Liver (tissue), 9 donors: ENCODE data around the gene SMPD2. TPM values are rescaled to one million over a fixed set of nuclear protein-coding genes. Genes with fewer than 3 reads are reported as not detected.

ENCODE experiments used
- DNase-seq: peaks from one replicate; pipeline ENCODE4 v3.0.0-alpha.2; 2017; ENCODE audit warnings: low spot score
- H3K27ac ChIP-seq, 2 donors: one replicate each; pipeline ENCODE4 v1.7.0; 2013; ENCODE audit warnings: inconsistent platforms in 2 of 2, low read length in 2 of 2, control low read depth in 1 of 2, low read depth in 1 of 2, mild to moderate bottlenecking in 1 of 2
- H3K27me3 ChIP-seq, 4 donors: one replicate each; pipeline versions ENCODE4 v1.6.1 to v1.7.0; 2013; ENCODE audit warnings: low read length in 3 of 4, inconsistent platforms in 1 of 4, mild to moderate bottlenecking in 1 of 4, moderate library complexity in 1 of 4; ENCODE audit not compliant: control insufficient read depth in 4 of 4, insufficient read depth in 4 of 4
- H3K36me3 ChIP-seq, 4 donors: one replicate each; pipeline versions ENCODE4 v1.6.1 to v1.7.0; 2013; ENCODE audit warnings: low read length in 3 of 4, mild to moderate bottlenecking in 3 of 4, low read depth in 1 of 4, moderate library complexity in 1 of 4; ENCODE audit not compliant: control insufficient read depth in 4 of 4, insufficient read depth in 3 of 4
- H3K4me1 ChIP-seq, 4 donors: one replicate each; pipeline versions ENCODE4 v1.6.1 to v1.7.0; 2013; ENCODE audit warnings: low read length in 3 of 4, mild to moderate bottlenecking in 3 of 4, moderate library complexity in 1 of 4; ENCODE audit not compliant: control insufficient read depth in 4 of 4, insufficient read depth in 4 of 4
- H3K4me3 ChIP-seq, 3 donors: one replicate each; pipeline versions ENCODE4 v1.6.1 to v1.7.0; 2013; ENCODE audit warnings: low read length in 3 of 3, control low read depth in 1 of 3, low read depth in 1 of 3, mild to moderate bottlenecking in 1 of 3
- H3K9ac ChIP-seq, 2 donors: one replicate each; pipeline ENCODE4 v1.7.0; 2013; ENCODE audit warnings: low read length in 2 of 2, mild to moderate bottlenecking in 2 of 2, moderate library complexity in 2 of 2, control low read depth in 1 of 2, low read depth in 1 of 2
- H3K9me3 ChIP-seq, 4 donors: one replicate each; pipeline versions ENCODE4 v1.6.1 to v1.7.0; 2013; ENCODE audit warnings: low read length in 3 of 4; ENCODE audit not compliant: control insufficient read depth in 4 of 4
- CTCF ChIP-seq: fragments of 150-350 bp; IDR thresholded peaks from 2 replicates; pipeline ENCODE4 v1.5.1; 2017; ENCODE audit warnings: improper control_type of control experiment, low read depth, low read length; ENCODE audit not compliant: missing input control
- FOXA1 ChIP-seq: IDR thresholded peaks from 2 replicates; pipeline ENCODE4 v1.6.1; 2016; ENCODE audit warnings: antibody characterized with exemption
- FOXA2 ChIP-seq: IDR thresholded peaks from 2 replicates; pipeline ENCODE4 v1.6.1; 2016; ENCODE audit warnings: antibody characterized with exemption
- GABPA ChIP-seq, 2 donors: IDR thresholded peaks in 1 of 2; conservative IDR thresholded peaks in 1 of 2; 2 replicates each; pipeline ENCODE4 v1.6.1; 2016; ENCODE audit warnings: antibody characterized with exemption in 2 of 2, mild to moderate bottlenecking in 1 of 2, moderate library complexity in 1 of 2
- JUND ChIP-seq, 2 donors: IDR thresholded peaks; 2 replicates each; pipeline ENCODE4 v1.6.1; 2016; ENCODE audit warnings: antibody characterized with exemption in 2 of 2
- RAD21 ChIP-seq, 2 donors: IDR thresholded peaks; 2 replicates each; pipeline ENCODE4 v1.6.1; 2016; ENCODE audit warnings: antibody characterized with exemption in 2 of 2, mild to moderate bottlenecking in 2 of 2
- REST ChIP-seq: IDR thresholded peaks from 2 replicates; pipeline ENCODE4 v1.6.1; 2016; ENCODE audit warnings: antibody characterized with exemption, mild to moderate bottlenecking
- ZBTB33 ChIP-seq: IDR thresholded peaks from 2 replicates; pipeline ENCODE4 v1.6.1; 2016; ENCODE audit warnings: antibody characterized with exemption
- WGBS: extraction: QIAGEN DNeasy Blood & Tissue Kit; methylation state at CpG from one replicate; pipeline ENCODE4 v1.1.7; 2013; 5-methylcytosine and 5-hydroxymethylcytosine counted together
- polyA plus RNA-seq, 2 donors: library from polyadenylated mRNA; stranded (reverse) in 1 of 2; unstranded in 1 of 2; fragments of 200-250 nt in 1 of 2; fragments of >200 nt in 1 of 2; fragmentation: Nextera tagmentation in 1 of 2; extraction: Ambion mirVana in 1 of 2; gene quantifications; one replicate each; pipeline versions ENCODE4 v1.2.1 to v1.2.3, GENCODE V29; 2013 to 2015
- total RNA-seq, 2 donors: library from RNA; depleted of rRNA; stranded (reverse); fragments of >200 nt; gene quantifications; one replicate each; pipeline ENCODE4 v1.2.3, GENCODE V29; 2014
- donor health status: healthy.
- donor health status: healthy.
- donor health status: healthy.
- donor health status: healthy.
- donor health status: healthy.

SMPD2 gene
- total and polyA plus RNA-seq, 4 donors, result 3.3 to 5.1 (median 4.2) TPM

GRCh38 chr6:109396046-109396718 lies 44.3 kb upstream of the SMPD2 start:
- no peaks in the 10 kb centered on the region for H3K36me3 ChIP-seq
- no peak for DNase-seq
- H3K4me3 ChIP-seq, result no peak overlapping the region
- no peak for TF ChIP-seq FOXA1
- no peak for TF ChIP-seq GABPA (IDR thresholded peaks at IDR 0.05 in 1 of 2, conservative IDR thresholded peaks at IDR 0.05 in 1 of 2)
- TF ChIP-seq REST, result no peak
- TF ChIP-seq FOXA2, result no peak
- H3K27me3 ChIP-seq, result no peaks in the 10 kb centered on the region
- H3K9me3 ChIP-seq, result no peaks in the 10 kb centered on the region
- H3K9ac ChIP-seq, result no peak overlapping the region
- H3K27ac ChIP-seq, result no peak overlapping the region
- 92% methylated on average over 12 of the region's 12 CpGs for WGBS
- no peaks in the 10 kb centered on the region for H3K4me1 ChIP-seq

GRCh38 chr6:109397020-109397419 lies 43.5 kb upstream of the SMPD2 start:
- no peak overlapping the region for H3K27ac ChIP-seq
- TF ChIP-seq CTCF (peak; percentile 44), RAD21 (IDR thresholded peaks at IDR 0.05) (peak; percentile 81 to 83), REST (no peak)
- no peaks in the 10 kb centered on the region for H3K36me3 ChIP-seq
- WGBS, result 76% methylated on average over 4 of the region's 4 CpGs
- DNase-seq, result no peak
- no peak overlapping the region for H3K9ac ChIP-seq
- H3K27me3 ChIP-seq, result no peaks in the 10 kb centered on the region
- no peaks in the 10 kb centered on the region for H3K4me1 ChIP-seq
- no peak overlapping the region for H3K4me3 ChIP-seq
- H3K9me3 ChIP-seq, result no peaks in the 10 kb centered on the region

- DNase-seq, result no peak
- Histone ChIP-seq H3K9ac (no peak overlapping the region), H3K27ac (no peak overlapping the region), H3K36me3 (no peaks in the 10 kb centered on the region), H3K27me3 (no peaks in the 10 kb centered on the region), H3K9me3 (no peaks in the 10 kb centered on the region), H3K4me1 (no peaks in the 10 kb centered on the region), H3K4me3 (no peak overlapping the region)
- WGBS, result 83% methylated on average over 4 of the region's 4 CpGs
- TF ChIP-seq ZBTB33 (no peak), JUND (IDR thresholded peaks at IDR 0.05) (no peak), REST (no peak), FOXA2 (no peak)
Observed at GRCh38 chr6:109406196-109406595, 34.3 kb upstream of the SMPD2 start.
